C1 segment of cervical spinal cord (tissue), 14 donors: ENCODE results near the gene PDE7B.

Source experiments
- DNase-seq, 14 donors: peaks; one replicate each; lab custom pipeline; 2025; lab: John Stamatoyannopoulos, UW

PDE7B gene

DNA sequence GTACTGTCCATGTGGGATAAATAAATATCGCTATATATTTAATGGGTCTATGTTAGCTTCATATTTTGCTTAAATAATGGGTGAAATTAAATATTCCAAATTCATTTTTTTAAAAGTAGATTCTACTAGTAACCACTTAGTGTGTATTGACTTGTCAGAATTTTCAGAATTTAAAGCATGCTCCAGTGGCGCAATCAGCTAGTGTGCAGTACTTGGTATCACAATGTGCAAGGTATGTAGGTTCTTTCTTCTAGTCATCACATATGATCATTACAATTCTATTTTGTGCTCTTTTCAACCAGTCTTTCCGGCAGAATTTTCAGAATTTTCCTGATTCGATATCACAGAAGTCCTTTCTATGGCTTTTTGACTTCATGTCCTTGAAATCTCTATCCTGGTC is 32.6 kb downstream of the PDE7B start:
- no peak for DNase-seq

DNA sequence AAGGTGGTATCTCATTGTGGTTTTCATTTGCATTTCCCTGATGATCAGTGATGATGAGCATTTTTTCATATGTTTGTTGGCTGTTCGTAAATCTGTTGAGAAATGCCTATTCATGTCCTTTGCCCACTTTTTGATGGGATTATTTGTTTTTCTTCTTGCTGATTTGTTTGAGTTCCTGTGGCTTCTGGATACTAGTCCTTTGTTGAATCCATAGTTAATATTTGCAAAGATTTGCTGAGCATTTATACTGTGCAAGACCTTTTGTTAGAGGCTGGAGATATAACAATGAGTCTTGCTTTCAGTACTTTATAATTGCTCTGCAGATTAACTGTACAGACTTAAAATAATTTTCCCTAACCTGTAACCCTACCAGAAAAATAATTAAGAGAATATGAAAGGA is 35.6 kb downstream of the PDE7B start:
- DNase-seq, result no peak

DNA sequence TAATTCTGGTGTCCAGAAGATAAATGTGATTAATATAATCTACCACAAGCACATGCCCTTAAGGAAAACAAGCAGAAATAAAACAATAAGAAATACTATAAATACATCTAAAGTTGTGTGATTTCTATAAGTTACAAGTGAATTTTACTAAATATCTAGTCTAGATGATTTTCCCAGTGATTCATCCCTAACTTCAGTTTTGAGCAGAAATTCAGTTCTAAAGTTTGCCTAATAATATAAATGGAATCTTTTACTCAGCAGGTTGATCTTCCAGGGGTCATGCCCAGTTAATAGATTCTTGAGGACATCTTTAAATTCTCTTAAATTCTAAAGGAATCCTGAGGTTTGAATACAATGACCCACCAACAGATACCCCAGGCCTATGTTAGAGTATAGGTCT is 37.3 kb downstream of the PDE7B start:
- DNase-seq, result no peak

DNA sequence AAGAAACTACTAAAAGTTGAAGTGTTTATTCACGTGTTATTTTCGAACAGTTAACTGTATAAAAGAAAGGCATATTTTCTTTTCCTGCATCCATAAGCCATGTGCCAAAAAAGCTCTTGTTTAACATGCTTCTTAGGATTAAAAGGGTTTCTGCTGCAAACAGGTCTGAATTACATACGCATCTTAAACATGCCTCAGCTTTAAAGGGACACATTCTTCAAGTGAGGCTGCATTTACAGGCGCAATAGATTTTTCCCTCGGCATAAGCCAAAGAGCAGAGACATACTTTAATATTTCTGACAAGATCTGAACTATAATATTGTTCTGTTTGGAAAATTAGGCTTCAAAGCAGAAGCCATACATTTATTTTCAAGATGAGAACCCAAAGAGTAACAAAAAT is 39.4 kb downstream of the PDE7B start:
- DNase-seq, result no peak

DNA sequence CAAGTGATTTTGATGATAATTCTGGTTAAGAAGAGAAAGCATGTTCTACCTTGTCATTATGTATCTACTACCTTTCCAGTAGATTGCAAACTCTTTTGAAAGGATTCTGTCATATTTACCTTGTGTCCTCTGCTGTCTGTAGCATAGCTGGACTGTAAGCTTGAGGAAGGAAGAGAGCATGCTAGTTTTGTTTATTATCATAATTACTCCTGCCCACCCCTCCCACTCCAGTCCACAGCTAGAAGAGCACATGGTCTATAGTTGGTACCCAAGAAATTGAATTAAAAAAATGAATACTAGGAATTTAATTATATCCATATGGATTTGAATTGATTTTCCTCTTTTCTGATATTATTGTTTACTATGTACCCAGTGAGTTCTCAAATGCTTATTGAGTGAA is 40.2 kb downstream of the PDE7B start:
- no peak for DNase-seq

DNA sequence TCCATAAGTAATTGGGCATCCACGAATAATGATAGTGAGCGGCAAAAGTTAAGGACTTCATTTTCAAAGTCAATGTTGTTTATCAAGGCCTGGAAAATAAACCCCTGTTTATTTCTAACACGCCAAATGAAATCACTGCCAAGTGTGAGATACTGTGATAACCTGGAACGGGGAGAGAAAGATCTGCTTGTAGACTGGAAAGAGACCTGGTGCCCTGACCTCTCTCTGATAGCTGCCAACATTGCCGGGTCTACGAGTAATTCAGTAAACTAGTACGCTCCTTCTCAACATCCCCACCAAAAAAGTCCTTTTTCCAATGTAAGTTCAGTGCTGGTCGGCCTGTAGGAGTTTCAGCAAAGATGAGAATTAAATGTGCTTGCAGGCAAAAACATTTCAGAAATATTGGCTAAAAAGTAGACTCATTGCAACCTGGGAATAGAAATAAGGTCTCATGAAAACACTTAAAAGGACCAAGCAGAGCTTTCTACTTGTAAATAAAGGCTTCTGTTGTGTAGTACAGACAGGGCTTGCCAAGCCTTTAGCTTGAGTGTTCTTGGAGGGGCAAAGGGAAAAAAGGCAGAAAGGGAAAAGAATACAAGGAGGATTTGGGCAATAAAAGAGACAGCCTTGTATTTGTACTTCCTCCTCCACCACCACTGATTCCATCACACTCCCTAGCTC is 43.9 kb downstream of the PDE7B start:
- DNase-seq, result no peak

DNA sequence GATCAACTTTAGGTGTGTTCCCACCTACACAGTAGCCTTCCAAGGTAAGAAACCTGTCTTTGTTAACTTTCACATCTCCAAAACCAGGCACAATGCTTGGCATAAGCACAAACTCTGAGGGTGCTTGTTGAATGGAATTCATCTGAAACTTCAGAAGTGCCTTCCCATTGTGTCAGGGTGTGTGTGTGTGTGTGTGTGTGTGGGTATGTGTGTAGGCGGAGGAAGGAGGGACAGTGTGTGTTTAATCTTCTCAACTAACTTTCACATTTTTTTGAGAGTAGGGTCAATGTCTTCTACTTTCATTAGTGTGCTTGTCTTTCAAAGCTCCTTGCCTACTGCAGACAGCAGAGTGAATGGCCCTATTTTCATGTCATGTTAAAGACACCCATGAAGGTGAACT is 45.6 kb downstream of the PDE7B start:
- DNase-seq, result no peak

DNA sequence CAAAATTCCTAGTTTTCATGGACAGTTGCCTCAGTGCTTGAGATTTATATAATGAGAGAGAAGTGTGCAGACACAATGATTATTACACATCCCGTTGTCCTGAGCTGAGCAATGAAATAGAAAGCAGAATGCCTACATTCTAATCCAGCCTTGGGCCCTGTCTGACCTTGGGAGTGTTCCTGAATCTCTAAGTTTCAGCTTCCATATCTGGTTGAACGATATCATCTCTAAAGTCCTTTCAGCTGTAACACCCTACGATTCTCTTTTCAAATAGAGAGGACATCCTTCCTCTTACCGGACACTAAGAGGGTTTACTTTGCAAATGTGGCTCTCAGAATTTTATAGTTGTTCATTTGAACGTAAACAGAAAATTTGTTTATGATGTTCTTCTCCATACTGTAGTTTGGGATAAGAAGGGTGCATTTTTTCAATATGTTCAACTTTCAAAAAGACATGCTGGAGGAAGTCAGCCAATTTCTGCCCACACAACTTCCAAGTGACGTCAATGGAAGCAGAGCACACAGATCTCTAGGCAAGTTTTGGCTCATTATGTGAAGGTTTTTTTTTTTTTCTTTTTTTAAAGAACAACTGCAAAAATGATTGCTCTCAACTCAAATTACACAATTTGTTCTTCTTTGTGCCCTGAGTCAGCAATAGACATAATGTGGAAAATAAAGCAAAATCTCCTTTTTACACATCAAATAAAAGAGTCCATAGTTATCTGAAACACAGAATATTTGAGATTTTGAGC is 50.4 kb downstream of the PDE7B start:
- peak in 1 of 14 donors; percentile 2 for DNase-seq

DNA sequence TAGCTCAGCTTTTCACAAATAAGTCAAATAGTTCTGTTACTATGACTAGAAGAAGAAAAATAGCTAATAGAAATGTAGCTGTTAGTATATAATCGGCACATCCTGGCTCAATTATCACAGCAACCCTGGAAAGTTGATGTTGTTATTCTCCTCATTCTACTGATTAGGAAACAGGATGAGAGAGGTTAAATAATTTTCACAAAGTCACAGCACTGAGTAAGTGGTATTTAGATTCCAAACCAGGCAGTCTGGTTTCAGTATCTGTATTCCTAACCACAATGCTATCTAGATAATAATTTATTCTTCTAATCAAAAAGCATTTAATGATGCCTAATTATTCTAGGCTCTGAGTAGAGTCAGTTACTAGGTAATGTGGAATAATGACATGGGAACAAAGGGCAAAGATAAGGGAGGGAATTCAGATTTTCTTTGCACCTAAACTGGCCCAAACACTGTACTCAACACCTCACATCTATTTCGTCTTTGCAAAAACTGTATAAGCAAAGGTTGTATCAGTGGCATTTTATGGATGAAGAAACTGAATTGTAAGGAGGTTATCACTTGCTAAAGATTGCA is 51.3 kb downstream of the PDE7B start:
- no peak for DNase-seq

DNA sequence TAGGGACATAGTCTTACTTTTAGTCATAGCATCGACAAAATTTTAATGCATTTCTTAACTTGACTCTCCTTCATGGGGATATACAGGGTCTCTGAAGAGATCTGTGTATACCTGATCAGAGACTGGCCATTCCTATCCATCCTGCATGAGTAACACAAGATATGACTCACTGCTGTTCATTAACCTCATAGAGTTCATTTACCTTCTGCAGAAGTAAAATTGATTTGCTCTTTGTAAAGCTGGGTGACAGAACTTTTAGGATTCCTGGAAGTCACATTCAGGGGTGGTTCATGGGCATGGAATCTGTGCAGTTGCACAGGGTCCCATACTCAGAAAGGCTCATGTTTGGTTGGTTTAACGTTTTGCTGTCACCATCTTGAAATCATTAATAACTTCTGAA is 53.2 kb downstream of the PDE7B start:
- DNase-seq, result no peak

DNA sequence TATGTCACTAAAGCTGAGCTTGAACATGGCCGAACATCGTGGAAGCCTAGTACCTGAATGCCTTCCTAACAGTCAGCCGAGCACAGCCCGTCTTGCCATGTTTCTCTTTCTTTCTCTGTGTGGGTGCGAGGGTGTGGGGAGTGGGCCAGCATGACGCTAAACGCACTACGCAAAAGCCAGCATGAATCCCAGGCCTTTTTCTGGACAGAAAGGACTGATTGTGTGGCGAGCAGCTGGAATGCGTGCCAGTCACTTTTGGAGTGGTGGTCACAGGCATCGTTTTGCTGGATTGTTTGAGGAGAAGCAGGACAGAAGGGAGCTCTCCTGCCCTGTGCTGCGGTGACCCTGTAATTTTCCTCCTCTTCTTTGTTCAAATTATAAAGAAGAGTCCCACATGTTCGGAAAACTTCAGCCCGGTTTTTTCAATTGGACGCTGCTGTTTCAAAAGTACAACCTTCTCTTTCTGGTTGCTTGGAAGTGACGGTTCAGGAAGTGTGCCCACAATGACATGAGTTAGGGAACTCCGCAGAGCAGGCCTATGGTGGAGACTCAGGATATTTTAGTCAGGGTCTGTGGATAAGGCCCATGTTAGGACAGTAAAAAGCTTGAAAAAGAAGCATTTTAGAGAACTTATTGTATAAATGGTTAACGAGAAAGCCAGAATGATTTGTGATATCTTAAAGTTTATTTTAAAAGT is 54.3 kb downstream of the PDE7B start:
- peak in 10 of 14 donors; percentile 8 to 57 (median 41) for DNase-seq

DNA sequence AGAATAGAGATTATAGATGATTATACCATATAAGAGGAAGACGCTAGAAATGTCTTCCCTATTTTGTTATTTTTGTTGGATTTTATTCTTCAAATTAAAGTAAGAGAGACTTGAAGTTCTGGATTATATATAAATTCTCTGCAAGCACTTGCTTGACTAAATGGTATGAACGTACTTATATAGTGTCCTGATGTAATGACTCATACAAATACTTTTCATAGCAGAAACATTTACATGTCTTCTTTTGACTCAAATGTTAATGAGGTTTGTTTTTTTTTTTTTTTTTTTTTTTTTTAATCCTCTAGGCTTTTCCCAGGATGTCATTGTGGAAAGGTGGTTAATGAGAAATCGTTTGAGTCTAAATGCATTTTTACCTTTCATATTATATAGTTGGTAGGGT is 55.0 kb downstream of the PDE7B start:
- no peak for DNase-seq

DNA sequence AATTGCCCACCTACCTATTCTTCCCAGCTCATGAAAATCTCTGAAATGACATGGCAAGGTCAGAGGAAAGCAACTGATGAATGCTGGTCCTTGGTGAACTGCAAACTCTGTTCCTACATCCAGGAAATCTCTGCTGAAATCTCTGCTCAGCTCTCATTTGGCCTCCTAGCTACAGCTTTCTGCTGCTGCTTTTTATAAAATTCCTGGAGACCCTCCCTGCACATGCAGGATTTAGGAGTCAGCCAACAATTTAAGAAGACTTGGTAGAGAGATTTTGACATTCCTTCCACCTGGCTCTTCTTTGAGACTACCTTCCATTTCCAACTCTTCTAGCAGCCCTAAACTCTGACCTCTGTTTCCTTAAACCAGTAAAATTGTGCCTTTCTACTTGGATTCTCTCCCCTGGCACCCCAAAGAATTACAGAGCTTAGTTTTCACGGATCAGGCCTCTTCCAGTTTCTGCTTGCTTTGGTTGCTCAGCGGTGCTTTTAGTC is 55.5 kb downstream of the PDE7B start:
- no peak for DNase-seq

DNA sequence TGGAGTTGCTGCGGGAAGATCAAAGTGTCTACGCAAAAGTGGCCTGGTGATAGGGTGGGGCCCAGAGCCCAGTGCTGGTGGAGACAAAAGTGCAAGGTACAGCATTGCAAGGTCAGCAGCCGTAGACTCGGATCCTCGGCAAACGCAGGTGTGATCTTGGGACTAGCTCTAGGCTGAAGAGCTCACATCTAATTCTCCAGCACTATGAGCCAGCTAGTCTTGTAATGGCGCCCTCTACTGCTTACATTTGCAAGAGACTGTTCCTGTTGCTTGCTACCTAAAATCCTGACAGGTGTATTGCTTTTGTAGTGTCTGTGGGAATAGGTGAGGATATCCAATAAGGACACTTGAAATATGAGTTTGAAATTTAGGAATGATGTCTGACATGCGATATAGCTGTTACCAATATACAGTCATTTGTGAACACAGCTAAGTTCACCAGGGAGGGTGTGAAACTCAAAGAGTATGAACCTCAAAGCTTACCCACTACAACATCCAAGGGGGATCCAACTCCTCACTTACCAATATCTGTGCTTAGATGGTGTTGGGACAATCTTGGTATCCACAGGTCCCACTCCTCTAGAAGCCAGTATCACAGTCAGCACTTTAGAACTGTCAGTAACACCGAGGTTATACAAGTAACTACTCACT is 58.4 kb downstream of the PDE7B start:
- DNase-seq, result peak in 1 of 14 donors; percentile 26

DNA sequence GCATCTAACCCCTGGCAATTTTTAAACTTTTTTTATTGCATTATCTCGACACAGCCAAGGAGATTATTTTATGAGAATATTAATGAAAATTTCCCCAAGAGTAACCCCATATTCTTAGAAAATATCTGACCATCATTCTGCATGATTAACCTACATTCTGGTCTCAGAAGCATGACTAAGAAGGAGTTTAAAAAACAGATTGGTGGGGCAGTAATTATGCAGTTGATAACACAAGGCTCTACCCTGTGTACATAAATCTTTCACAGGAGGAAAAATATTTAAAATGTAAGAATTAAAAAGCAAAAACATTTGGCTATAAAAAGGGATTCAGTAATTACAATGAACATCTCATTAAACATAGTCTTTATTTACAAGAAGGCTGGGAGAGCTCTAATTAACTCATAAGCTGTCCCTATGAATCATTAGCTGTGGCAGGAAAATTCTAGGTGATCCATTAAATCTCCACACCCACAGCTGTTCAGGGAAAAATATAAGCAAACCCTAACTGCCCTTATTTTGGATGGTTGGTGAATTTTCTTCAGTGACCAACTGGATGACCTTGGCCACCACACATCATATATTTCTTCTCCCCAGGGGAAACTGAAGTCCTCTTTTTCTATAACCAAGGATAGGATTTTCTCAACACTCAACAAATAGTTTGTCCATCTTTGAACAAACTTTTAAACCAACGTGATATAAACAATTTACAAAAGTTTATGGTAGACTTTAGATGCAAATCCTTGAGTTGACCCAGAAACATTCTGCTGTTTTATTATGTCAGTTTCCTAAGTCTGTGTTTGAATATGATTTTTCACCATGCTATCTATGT is 59.5 kb downstream of the PDE7B start:
- DNase-seq, result no peak

DNA sequence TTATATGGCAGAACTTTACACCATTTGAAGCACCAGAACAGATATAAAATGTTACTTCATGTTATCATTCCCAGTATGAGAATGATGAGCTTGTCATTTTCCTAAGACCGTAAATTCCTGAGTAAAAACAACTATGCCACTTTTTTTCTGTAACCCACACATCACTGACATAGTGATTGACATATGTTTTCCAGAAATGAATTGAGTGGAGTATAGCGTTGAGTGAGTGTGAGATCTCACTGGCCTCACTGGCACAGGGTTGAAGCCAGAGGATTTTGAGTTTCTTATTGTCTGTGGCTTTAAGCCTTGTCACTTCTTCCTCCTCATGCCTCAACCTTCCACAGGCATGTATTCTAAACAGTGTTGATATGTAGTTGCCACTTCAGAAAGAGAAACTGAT is 62.3 kb downstream of the PDE7B start:
- no peak for DNase-seq

DNA sequence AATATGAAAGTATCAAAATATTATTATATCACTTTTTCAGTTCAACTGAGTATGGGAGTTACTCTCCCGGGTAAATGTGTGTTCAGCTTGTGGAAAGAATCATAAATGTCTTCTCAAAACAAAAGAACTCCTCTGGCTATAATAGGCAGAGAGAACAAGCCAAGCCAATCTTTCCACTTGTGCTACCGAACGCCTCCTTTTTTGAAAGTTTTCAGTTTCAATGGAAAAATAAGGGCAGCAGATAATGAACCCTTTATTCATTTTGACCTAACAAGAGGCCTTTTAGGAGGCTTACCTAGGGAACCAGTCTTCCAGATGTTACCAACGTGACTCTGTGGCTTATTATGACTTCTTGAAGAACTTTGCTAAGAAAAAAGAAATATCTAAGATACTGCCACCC is 67.5 kb downstream of the PDE7B start:
- no peak for DNase-seq

DNA sequence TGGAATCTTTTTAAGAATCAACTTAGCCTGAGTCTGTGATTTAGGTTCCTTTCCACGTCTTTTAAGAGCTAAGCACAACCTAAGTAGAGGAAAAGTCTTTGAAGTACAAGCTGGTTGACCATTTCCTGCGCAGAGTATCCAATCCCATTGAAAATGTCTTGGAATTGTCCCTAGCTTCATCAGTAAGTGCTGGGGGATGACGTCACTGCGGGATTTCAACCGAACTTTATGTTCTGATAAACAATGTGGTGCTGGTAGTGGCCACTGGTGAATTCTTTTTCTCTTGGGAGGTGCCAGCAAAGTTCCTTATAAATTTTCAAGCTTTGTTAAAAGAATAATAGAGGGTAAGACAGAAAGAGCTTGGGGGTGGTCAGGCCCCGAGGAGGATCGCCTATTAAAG is 69.2 kb downstream of the PDE7B start:
- no peak for DNase-seq

DNA sequence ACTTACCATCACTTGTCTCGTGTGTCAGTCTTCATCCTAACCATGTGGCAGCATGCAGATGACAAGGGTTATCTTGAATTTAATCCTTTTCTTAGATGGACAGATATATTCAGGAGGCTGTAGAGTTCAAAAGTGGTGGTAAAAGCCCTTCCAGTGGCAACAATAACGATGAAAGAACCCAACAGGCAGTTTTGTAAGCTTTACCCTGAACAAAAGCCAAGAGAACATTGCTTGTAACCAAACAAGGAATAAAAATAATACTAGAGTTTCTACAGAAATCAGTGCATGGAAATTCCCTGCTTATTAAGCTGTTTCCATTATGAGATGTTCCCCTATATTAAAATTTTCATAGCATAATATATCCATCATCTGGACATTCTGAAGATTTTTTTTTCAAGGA is 69.7 kb downstream of the PDE7B start:
- DNase-seq, result no peak

DNA sequence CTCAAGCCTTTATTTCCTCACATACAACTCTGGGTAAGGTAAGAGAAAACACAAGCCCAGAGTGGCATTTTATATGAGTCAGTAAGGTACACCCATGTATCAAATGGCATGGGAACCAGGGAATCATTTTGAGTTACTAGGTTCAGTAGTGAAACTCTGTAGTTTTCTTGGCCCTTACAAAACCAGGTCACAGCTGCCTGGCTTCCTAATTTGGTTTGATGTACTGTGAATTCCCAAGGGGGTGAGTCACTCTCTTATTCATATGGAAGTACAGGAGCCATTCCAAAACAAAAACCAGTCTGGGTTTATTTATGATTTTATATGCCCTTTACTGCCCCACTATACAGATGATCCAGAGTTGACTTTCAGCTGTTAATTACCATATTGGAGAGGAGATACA is 70.7 kb downstream of the PDE7B start:
- DNase-seq, result peak in 1 of 14 donors; percentile 11

DNA sequence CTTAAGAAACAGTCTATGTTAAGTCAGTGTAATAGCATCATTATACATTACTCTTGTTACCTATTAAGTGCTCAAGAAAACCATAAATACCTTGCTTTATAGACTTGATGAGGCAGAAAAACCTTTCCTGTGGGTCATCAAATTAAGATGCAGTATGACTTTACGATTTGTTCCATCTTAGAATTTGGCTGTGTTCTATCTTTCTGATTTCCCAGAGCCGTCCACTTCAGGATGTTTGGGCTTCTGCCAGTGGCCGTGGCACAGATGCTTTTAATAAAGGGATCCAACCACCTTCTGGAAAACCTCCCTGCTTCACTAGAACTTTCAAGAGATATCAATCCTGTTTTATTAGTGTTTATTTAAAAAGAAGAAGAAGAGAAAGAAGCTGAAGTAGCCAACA is 71.2 kb downstream of the PDE7B start:
- DNase-seq, result no peak
